Kidney capillary endothelial cell (primary cell): ENCODE measurements around the gene NECAB2.

Source experiments
- DNase-seq: peaks from one replicate; pipeline ENCODE4 v3.0.0-alpha.2; 2018; ENCODE audit warnings: low spot score

Gene NECAB2

GRCh38 chr16:84045818-84046470 lies 77.9 kb downstream of the NECAB2 start:
- DNase-seq: no peak

- DNase-seq: no peak
Observed at GRCh38 chr16:84047206-84047605, 79.2 kb downstream of the NECAB2 start.

- no peak for DNase-seq
Observed at GRCh38 chr16:84047626-84048025, 79.6 kb downstream of the NECAB2 start.

- DNase-seq: no peak
Observed at GRCh38 chr16:84048270-84048669, 80.2 kb downstream of the NECAB2 start.

GRCh38 chr16:84048871-84049270 lies 80.8 kb downstream of the NECAB2 start:
- no peak for DNase-seq

GRCh38 chr16:84049403-84050060 lies 81.5 kb downstream of the NECAB2 start:
- no peak for DNase-seq

- no peak for DNase-seq
Observed at GRCh38 chr16:84050316-84050715, 82.3 kb downstream of the NECAB2 start.

GRCh38 chr16:84052071-84052622 lies 84.1 kb downstream of the NECAB2 start:
- no peak for DNase-seq
